AG04449 (cell line): ENCODE measurements around the gene PPARA.

ENCODE experiments used
- CTCF ChIA-PET: fragments of 350-600 bp; formaldehyde crosslinking; extraction: SDS; loops from one replicate; lab custom pipeline; 2021; ENCODE audit warnings: antibody characterized with exemption; lab: Yijun Ruan, JAX
- POLR2A ChIA-PET: fragments of 400-600, 350-600 bp; formaldehyde crosslinking; extraction: SDS; loops from one replicate; lab custom pipeline; 2020; ENCODE audit warnings: antibody characterized with exemption, inconsistent platforms; lab: Yijun Ruan, JAX
- DNase-seq: peaks from one replicate; pipeline ENCODE4 v3.0.0-alpha.2; 2010; ENCODE audit warnings: low read depth, low spot score
- H3K4me3 ChIP-seq: 2 replicates; pipeline ENCODE4 v1.5.1; 2011; ENCODE audit warnings: low read depth, mild to moderate bottlenecking, control low read depth, low read length
- CTCF ChIP-seq: IDR thresholded peaks from one replicate; pipeline ENCODE4 v1.5.1; 2011; ENCODE audit warnings: mild to moderate bottlenecking, moderate library complexity, low read length, control low read depth, inconsistent platforms; ENCODE audit not compliant: insufficient read depth; ENCODE audit errors: missing control alignments

PPARA gene

DNA sequence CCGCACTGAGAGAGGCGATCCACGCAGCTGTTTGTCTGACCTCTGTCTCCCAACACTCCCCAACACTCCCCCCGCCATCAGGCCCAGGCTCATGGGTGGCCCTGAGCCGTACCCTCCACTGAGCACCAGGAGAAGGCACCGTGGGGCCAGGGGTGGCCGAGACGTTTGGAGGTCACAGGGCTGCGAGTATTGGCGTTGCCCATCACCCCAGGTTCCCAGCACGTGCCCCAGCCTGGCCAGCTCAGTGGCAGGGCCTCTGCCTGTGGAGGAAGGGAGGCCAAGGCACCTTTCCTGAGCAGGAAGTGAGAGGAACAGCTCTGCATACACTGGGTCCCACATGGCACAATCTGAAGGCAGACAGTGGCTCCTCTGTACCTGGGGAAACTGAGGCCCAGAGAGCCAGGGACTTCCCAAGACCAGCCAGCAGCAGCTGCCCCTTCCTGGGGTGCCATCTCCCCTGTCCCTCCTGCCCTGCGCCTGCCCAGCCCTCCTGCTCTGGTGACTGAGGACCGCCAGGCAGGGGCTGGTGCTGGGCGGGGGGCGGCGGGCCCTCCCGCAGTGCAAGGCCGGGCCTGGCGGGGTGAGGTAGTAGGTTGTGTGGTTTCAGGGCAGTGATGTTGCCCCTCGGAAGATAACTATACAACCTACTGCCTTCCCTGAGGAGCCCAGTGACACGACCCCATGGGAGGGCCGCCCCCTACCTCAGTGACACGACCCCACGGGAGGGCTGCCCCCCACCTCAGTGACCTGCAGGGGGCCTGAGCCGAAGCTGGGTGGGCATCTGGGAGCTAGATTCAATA, 37.0 kb upstream of the PPARA start:
- POLR2A ChIA-PET, result no interaction called here
- no peak for TF ChIP-seq CTCF
- no peak overlapping the region for H3K4me3 ChIP-seq
- CTCF ChIA-PET, result interaction anchor here (0.9 to 11.6 kb wide), 8 partner anchors 9 to 118 kb away, joined by 3 to 345 read pairs (median 4); no protein-coding TSS in a partner anchor
- DNase-seq, result no peak

GRCh38 chr22:46113910-46114517, 36.3 kb upstream of the PPARA start:
- POLR2A ChIA-PET, result interaction anchor here (3.6 kb wide), 1 partner anchor 117 kb away, joined by 21 read pairs; no protein-coding TSS in a partner anchor
- DNase-seq, result no peak

GRCh38 chr22:46114518-46115387, 35.6 kb upstream of the PPARA start:
- no peak for TF ChIP-seq CTCF
- H3K4me3 ChIP-seq, result no peak overlapping the region
- no peak for DNase-seq
- ChIA-PET POLR2A (interaction anchor here (3.6 kb wide), 1 partner anchor 118 kb away, joined by 21 read pairs; no protein-coding TSS in a partner anchor), CTCF (interaction anchor here (0.8 to 11.6 kb wide), 12 partner anchors 8 to 193 kb away, joined by 3 to 345 read pairs (median 4); partner anchors contain the start of gene WNT7B)

More at GRCh38 chr22:46113910-46114517, 36.3 kb upstream of the PPARA start:
- H3K4me3 ChIP-seq, result no peak overlapping the region
- TF ChIP-seq CTCF, result no peak
- CTCF ChIA-PET, result interaction anchor here (0.9 to 11.6 kb wide), 9 partner anchors 8 to 119 kb away, joined by 3 to 345 read pairs (median 4); no protein-coding TSS in a partner anchor

GRCh38 chr22:46115388-46115678, 35.0 kb upstream of the PPARA start:
- ChIA-PET CTCF (interaction anchor here (0.8 to 11.6 kb wide), 9 partner anchors 8 to 192 kb away, joined by 3 to 345 read pairs (median 8); partner anchors contain the start of gene WNT7B), POLR2A (interaction anchor here (3.6 kb wide), 1 partner anchor 119 kb away, joined by 21 read pairs; no protein-coding TSS in a partner anchor)
- no peak for DNase-seq

More at GRCh38 chr22:46115388-46115678, 35.0 kb upstream of the PPARA start:
- no peak overlapping the region for H3K4me3 ChIP-seq
- TF ChIP-seq CTCF, result no peak
